Measurements from ENCODE around the gene P2RY14. TPM values are rescaled to one million over a fixed set of nuclear protein-coding genes. Genes with fewer than 3 reads are reported as not detected.

Gene P2RY14
- total and polyA plus RNA-seq, 8 donors: 1.7 to 43.2 (median 9.2) TPM

DNA sequence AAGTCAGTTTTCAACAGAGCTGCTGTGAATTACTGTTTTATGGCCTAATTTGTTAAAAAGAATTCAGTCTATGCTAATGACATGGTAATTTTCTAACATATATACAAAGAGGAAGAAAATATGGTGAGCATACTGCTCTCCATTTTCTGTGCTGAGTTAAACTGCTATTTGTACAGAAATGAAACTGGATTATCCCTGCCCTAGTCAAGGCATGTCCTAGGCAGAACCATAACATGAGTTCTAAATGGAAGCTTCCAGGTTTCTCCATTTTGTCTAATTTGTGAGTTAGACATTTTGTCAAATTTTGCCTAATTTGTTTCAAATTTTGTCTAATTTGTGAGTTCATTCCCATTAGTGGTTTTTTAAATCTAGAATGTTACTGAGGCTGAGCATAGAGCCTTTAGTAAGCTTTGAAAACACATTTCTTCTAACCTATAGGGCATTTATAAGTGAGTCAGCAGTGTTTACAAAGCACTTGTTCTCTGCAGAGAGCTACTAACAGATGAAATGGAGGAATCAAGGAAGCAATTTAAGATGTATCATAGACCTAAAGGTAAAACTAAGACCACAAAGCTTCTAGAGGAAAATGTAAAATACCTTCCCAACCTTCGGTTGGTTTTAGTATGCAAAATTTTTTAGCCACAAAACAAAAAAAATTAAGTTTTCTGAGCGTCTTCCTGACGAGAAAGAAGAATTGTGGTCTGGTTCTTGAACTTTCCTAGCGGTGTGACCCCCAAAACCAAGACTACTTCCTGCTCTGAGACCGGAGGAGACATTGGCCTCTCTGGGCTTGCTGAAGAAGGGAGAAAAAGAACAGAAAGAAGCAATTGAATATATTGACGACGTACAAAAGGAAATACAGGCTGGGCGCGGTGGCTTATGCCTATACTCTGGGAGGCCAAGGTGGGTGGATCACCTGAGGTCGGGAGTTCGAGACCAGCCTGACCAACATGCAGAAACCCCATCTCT lies 9.8 kb downstream of the P2RY14 start:
- DNase-seq: no peak
- WGBS, 5 donors: 72 to 88% (median 83%) methylated on average over 11 of the region's 11 CpGs
- intact Hi-C loops (cut with DNase I; ENCODE audit: low total_unique reads): no loop called here

DNA sequence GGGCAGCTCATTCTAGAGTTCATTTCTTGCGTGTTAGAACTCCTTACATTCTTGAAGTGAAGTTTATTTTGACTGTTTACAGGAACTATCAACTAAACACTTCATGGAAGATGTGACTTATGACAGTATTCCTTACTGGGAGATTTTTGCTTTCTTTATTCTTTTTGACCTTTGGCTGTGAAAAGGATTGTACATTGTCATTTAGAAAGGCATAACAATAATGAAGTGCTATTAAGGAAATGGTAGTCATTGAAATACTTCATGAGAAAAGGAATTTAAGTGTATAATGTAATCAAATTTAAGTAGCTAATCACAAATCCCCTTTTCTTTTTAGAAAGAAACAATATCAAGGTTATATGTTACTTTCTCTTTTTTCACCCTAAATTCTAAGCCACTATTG lies 11.3 kb downstream of the P2RY14 start:
- Histone ChIP-seq H3K27ac (peak overlapping the region in 4 of 5 donors; percentile 48 to 86 (median 70)), H3K4me1 (peaks cover 0 to 61% (median 30%) of the 10 kb centered on the region in 4 donors), H3K4me3 (no peak overlapping the region), H3K36me3 (no peaks in the 10 kb centered on the region), H3K27me3 (no peaks in the 10 kb centered on the region), H3K9me3 (no peaks in the 10 kb centered on the region)
- no peak for TF ChIP-seq POLR2AphosphoS5 (IDR thresholded peaks at IDR 0.05)
- no peak for TF ChIP-seq POLR2A (IDR thresholded peaks at IDR 0.05)
- TF ChIP-seq EP300 (IDR thresholded peaks at IDR 0.05): no peak
- TF ChIP-seq, protein P1, sequence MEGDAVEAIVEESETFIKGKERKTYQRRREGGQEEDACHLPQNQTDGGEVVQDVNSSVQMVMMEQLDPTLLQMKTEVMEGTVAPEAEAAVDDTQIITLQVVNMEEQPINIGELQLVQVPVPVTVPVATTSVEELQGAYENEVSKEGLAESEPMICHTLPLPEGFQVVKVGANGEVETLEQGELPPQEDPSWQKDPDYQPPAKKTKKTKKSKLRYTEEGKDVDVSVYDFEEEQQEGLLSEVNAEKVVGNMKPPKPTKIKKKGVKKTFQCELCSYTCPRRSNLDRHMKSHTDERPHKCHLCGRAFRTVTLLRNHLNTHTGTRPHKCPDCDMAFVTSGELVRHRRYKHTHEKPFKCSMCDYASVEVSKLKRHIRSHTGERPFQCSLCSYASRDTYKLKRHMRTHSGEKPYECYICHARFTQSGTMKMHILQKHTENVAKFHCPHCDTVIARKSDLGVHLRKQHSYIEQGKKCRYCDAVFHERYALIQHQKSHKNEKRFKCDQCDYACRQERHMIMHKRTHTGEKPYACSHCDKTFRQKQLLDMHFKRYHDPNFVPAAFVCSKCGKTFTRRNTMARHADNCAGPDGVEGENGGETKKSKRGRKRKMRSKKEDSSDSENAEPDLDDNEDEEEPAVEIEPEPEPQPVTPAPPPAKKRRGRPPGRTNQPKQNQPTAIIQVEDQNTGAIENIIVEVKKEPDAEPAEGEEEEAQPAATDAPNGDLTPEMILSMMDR (IDR thresholded peaks at IDR 0.05): no peak
- WGBS, 5 donors: 77 to 87% (median 82%) methylated on average over 1 of the region's 1 CpG
- intact Hi-C loops (cut with DNase I; ENCODE audit: low total_unique reads): no loop called here
- DNase-seq: no peak

More for the DNA sequence above, 9.8 kb downstream of the P2RY14 start:
- peaks cover 0 to 57% (median 25%) of the 10 kb centered on the region in 4 donors for H3K4me1 ChIP-seq
- no peaks in the 10 kb centered on the region for H3K36me3 ChIP-seq
- no peaks in the 10 kb centered on the region for H3K27me3 ChIP-seq
- no peak for TF ChIP-seq POLR2AphosphoS5 (IDR thresholded peaks at IDR 0.05)
- TF ChIP-seq POLR2A (IDR thresholded peaks at IDR 0.05): no peak
- TF ChIP-seq EP300 (IDR thresholded peaks at IDR 0.05): no peak
- TF ChIP-seq, protein P1 (IDR thresholded peaks at IDR 0.05): no peak
- H3K9me3 ChIP-seq: no peaks in the 10 kb centered on the region
- H3K27ac ChIP-seq: peak overlapping the region in 4 of 5 donors; percentile 13 to 86 (median 52)
- no peak overlapping the region for H3K4me3 ChIP-seq

DNA sequence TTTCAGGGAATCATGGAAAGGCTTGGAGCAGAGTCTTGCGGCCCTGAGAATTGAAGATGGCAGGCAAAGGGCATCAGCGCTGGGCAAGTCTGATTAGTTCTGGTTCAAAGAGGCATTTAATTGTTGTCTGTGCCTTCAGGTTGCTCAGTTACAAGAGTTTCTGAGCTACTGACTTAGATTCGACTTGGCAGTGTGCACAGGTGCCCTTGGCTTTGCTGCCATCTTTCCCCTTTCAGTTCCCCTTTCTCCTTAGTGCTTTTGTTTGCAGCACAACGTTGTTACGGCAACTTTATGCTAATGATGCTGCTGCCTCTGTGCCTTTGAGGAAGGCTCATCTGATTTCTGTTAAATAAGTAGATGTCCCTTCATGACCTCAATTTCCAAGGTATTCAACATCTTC lies 12.5 kb downstream of the P2RY14 start:
- no peaks in the 10 kb centered on the region for H3K36me3 ChIP-seq
- TF ChIP-seq, protein P1 (IDR thresholded peaks at IDR 0.05): no peak
- TF ChIP-seq EP300 (IDR thresholded peaks at IDR 0.05): no peak
- TF ChIP-seq POLR2A (IDR thresholded peaks at IDR 0.05): no peak
- TF ChIP-seq POLR2AphosphoS5 (IDR thresholded peaks at IDR 0.05): no peak
- peak in 1 of 2 donors; percentile 75 for DNase-seq
- WGBS, 5 donors: 63 to 84% (median 77%) methylated on average over 5 of the region's 5 CpGs
- H3K27me3 ChIP-seq: no peaks in the 10 kb centered on the region
- intact Hi-C loops (cut with DNase I; ENCODE audit: low total_unique reads): no loop called here
- H3K4me3 ChIP-seq: no peak overlapping the region
- H3K27ac ChIP-seq: peak overlapping the region; percentile 10 to 86 (median 69)
- H3K4me1 ChIP-seq: peaks cover 0 to 55% (median 27%) of the 10 kb centered on the region in 4 donors
- no peaks in the 10 kb centered on the region for H3K9me3 ChIP-seq

DNA sequence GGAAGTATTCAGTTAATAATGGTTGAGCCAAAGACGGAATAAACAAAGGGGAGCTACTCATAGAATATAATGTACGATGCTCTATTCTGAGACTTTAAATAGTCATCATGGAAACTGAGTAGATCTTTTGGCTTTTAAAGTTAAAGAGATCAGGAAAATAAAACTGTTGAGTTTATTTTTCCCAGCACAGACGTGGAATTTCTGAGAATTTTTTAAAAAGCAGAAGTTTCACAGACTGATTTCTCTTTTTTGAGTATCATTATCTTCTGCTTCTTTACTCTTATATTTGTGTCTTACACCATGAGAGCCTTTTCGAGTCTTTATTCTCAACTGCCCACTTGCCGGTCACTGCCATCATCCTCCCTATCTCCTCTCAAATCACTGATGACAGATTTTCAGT lies 13.2 kb downstream of the P2RY14 start:
- WGBS, 5 donors: 78 to 87% (median 80%) methylated on average over 5 of the region's 5 CpGs
- no peaks in the 10 kb centered on the region for H3K36me3 ChIP-seq
- peak overlapping the region in 4 of 5 donors; percentile 48 to 86 (median 70) for H3K27ac ChIP-seq
- peaks cover 3 to 56% (median 30%) of the 10 kb centered on the region in 4 donors for H3K4me1 ChIP-seq
- H3K4me3 ChIP-seq: no peak overlapping the region
- intact Hi-C loops (cut with DNase I; ENCODE audit: low total_unique reads): no loop called here
- TF ChIP-seq POLR2AphosphoS5 (IDR thresholded peaks at IDR 0.05): no peak
- no peak for TF ChIP-seq POLR2A (IDR thresholded peaks at IDR 0.05)
- TF ChIP-seq, protein P1 (IDR thresholded peaks at IDR 0.05): no peak
- TF ChIP-seq EP300 (IDR thresholded peaks at IDR 0.05): no peak
- no peaks in the 10 kb centered on the region for H3K9me3 ChIP-seq
- no peak for DNase-seq
- H3K27me3 ChIP-seq: no peaks in the 10 kb centered on the region

Data from stomach (tissue), 9 donors.